ENCODE results near the gene CAMSAP2.

DNA sequence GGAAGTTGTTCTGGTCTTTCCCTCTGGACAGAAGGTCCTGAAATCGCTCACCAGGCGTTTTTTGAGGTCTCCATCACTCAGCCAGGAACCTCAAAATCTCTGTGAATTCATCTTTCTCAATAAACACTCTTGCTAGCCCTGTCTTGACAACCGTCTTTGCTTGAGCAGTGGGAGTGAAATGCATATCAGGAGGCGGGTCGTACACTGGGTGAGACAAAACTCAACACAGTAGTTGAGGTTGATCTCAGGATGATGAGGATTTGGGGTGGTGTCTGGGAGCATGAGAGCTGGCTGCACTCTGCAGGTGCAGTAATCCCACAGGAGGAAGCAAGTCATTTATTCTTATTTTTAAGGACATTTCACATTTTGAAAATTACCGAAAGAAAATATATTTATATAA, 136.0 kb downstream of the CAMSAP2 start:
- no peak for TF ChIP-seq SIN3A (conservative IDR thresholded peaks at IDR 0.05 in 1 of 2, IDR thresholded peaks at IDR 0.05 in 1 of 2; ENCODE audit: low read depth in 1 of 2, low read length in 2 of 2)
- no peak for TF ChIP-seq POLR2AphosphoS5 (IDR thresholded peaks at IDR 0.05; ENCODE audit: low read depth, low read length)
- TF ChIP-seq, protein P1, sequence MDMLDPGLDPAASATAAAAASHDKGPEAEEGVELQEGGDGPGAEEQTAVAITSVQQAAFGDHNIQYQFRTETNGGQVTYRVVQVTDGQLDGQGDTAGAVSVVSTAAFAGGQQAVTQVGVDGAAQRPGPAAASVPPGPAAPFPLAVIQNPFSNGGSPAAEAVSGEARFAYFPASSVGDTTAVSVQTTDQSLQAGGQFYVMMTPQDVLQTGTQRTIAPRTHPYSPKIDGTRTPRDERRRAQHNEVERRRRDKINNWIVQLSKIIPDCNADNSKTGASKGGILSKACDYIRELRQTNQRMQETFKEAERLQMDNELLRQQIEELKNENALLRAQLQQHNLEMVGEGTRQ (IDR thresholded peaks at IDR 0.05; ENCODE audit: low read length), result no peak
- TF ChIP-seq CEBPB (IDR thresholded peaks at IDR 0.05; ENCODE audit: low read depth, low read length), result no peak
